Tibial artery (tissue), 4 donors: ENCODE results near the gene GOT2.

Experiments
- DNase-seq, 2 donors: peaks; one replicate each; pipeline ENCODE4 v3.0.0-alpha.2; 2019
- H3K27ac ChIP-seq, 2 donors: fragments of 200-600 bp; sonication (generic) in 1 of 2; 1 replicate in 1 of 2; 2 replicates in 1 of 2; pipeline ENCODE4 v1.5.1; 2018 to 2019; ENCODE audit warnings: mild to moderate bottlenecking in 1 of 2
- H3K27me3 ChIP-seq, 2 donors: fragments of 200-600 bp; sonication (generic) in 1 of 2; one replicate each; pipeline versions ENCODE4 v1.5.1 to v1.6.0; 2016 to 2019
- H3K36me3 ChIP-seq, 3 donors: fragments of 200-600 bp; sonication (generic) in 2 of 3; one replicate each; pipeline ENCODE4 v1.5.1; 2016 to 2019; ENCODE audit warnings: mild to moderate bottlenecking in 2 of 3
- H3K4me1 ChIP-seq, 4 donors: fragments of 200-600 bp; sonication (generic) in 2 of 4; 1 replicate in 3 of 4; 2 replicates in 1 of 4; pipeline ENCODE4 v1.5.1; 2016 to 2019
- H3K4me3 ChIP-seq, 2 donors: fragments of 200-600 bp; sonication (generic) in 1 of 2; 1 replicate in 1 of 2; 2 replicates in 1 of 2; pipeline ENCODE4 v1.5.1; 2018 to 2019; ENCODE audit warnings: mild to moderate bottlenecking in 2 of 2
- H3K9me3 ChIP-seq, 3 donors: fragments of 200-600 bp; sonication (generic) in 1 of 3; one replicate each; pipeline ENCODE4 v1.5.1; 2016 to 2019
- intact Hi-C: fragments of 100-400 bp; cut with DNase I; formaldehyde crosslinking; loops from one replicate; pipeline ENCODE4 v1.15.0; 2023; ENCODE audit warnings: low total_unique reads
- TF ChIP-seq, protein P1 (sequence below), 2 experiments: fragments of 200-600 bp in 1 of 2; fragments of 450-650 bp in 1 of 2; IDR thresholded peaks; one replicate each; pipeline ENCODE4 v1.5.1; 2017 to 2019; ENCODE audit warnings: antibody characterized with exemption in 2 of 2, mild to moderate bottlenecking in 1 of 2, moderate library complexity in 1 of 2

GOT2 gene

DNA sequence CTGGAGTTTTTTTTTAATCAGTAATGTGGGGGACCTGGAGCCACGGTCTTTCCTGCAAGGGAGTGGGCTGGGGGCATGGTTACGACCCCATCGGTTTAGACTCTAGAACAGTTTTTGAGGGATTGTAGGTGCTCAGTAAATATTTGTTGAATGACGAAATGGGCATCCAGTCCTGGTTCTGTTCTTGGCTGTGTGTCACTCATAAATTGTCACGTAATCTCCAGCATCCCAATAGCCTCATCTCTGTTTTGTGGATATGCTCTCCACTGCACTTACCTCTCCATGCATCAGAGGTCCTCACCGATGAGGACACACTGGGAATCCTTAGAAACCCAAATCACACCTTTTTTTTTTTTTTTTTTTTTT is 49.0 kb downstream of the GOT2 start:
- TF ChIP-seq, protein P1, sequence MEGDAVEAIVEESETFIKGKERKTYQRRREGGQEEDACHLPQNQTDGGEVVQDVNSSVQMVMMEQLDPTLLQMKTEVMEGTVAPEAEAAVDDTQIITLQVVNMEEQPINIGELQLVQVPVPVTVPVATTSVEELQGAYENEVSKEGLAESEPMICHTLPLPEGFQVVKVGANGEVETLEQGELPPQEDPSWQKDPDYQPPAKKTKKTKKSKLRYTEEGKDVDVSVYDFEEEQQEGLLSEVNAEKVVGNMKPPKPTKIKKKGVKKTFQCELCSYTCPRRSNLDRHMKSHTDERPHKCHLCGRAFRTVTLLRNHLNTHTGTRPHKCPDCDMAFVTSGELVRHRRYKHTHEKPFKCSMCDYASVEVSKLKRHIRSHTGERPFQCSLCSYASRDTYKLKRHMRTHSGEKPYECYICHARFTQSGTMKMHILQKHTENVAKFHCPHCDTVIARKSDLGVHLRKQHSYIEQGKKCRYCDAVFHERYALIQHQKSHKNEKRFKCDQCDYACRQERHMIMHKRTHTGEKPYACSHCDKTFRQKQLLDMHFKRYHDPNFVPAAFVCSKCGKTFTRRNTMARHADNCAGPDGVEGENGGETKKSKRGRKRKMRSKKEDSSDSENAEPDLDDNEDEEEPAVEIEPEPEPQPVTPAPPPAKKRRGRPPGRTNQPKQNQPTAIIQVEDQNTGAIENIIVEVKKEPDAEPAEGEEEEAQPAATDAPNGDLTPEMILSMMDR (IDR thresholded peaks at IDR 0.05): no peak
- Histone ChIP-seq H3K36me3 (no peaks in the 10 kb centered on the region), H3K4me1 (peaks cover 0 to 17% (median 8%) of the 10 kb centered on the region in 4 donors), H3K27ac (peak overlapping the region; percentile 70 to 73), H3K27me3 (no peaks in the 10 kb centered on the region), H3K4me3 (peak overlapping the region; percentile 69 to 81), H3K9me3 (no peaks in the 10 kb centered on the region)
- no peak for DNase-seq
- intact Hi-C loops: no loop called here

DNA sequence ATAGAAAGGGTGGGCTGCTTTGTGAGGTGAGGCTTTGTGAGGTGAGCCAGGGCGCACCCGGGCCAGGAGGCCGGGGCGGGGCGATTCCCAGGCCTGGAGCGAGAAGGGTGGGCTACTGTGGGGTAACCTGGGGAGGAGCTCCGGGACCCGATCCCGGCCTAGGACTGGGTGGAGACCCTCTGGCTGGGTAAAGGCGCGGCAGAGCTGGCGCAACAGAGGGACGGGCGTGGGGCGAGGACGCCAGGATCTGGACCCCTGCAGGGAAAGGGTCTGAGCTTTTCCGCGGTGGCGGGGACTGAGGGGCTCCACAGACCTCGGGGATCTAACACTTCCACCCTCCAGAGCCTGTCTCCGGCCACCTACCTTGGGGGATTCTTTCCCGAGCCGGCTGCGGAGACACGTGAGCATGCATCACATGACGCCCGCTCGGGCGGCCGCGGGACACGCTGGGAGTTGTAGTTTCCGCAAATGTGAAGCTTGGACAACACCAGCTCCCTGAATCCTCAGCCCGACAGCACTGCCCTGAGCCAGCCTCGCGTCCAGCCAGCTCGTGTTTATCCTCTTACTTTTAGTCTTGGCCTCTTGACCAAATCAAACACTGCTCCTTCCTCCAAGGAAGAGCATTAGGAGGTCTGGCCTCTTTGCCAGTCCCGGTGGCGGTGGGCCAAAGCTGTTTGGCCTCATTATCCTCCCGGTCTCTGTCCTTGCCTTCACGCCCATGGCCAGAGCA is 49.6 kb downstream of the GOT2 start, which contains the start of gene SLC38A7:
Gene SLC38A7, minus strand, starts transcription at position 417 of the 730 bp plus-strand sequence. CDS start 4,644 bp downstream, outside the sequence.
- Histone ChIP-seq H3K27ac (peak within 1 kb of the TSS; percentile 70 to 73), H3K4me1 (peaks cover 0 to 17% (median 8%) of the 10 kb centered on the region in 4 donors), H3K4me3 (peak within 1 kb of the TSS; percentile 69 to 81), H3K36me3 (peaks cover 0 to 5% (median 0%) of the 10 kb centered on the region in 3 donors), H3K9me3 (no peaks in the 10 kb centered on the region), H3K27me3 (no peaks in the 10 kb centered on the region)
- TF ChIP-seq, protein P1 (IDR thresholded peaks at IDR 0.05): no peak
- intact Hi-C loops: no loop called here
- peak; percentile 89 to 90 for DNase-seq

DNA sequence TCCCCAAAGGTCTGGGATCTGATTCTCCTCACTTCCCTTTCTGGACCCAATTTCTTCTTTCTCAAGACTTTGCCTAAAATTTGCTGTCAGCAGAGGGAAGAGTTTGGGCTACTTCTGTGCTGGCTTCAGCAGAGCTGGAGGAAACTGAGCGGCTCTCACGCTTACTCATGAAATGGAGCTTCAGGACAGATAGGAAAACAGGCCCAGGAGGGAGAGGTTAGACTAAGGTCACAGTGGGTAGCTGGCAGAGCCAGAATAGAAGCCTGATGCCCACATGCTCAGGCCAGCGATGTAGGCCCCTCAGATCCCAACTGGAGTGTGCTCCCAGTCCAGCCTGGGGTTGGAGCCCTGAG is 50.1 kb downstream of the GOT2 start:
- peak overlapping the region; percentile 70 to 73 for H3K27ac ChIP-seq
- no peak for DNase-seq
- no peaks in the 10 kb centered on the region for H3K27me3 ChIP-seq
- peaks cover 0 to 17% (median 8%) of the 10 kb centered on the region in 4 donors for H3K4me1 ChIP-seq
- peaks cover 0 to 7% (median 0%) of the 10 kb centered on the region in 3 donors for H3K36me3 ChIP-seq
- H3K9me3 ChIP-seq: no peaks in the 10 kb centered on the region
- intact Hi-C loops: no loop called here
- H3K4me3 ChIP-seq: peak overlapping the region; percentile 69 to 81
- TF ChIP-seq, protein P1 (IDR thresholded peaks at IDR 0.05): no peak

DNA sequence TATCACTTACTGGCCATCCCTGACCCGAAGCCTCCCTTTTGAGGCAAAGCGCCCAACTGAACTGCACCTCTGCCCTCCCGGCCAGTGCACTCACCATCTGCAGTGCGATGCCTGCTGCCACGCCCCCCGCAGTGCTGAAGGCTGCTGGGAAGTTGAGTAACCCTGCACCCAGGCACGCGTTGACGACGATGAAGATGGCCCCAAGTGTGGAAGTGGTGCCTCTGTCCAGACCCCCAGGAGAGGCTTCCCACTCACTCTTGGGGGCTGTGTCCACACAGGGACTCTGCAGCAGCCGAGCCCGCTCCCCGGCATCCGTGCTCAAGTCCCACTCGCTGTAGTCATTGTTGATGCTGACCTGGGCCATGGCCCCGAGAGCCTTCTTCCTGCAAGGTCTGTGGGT is 54.4 kb downstream of the GOT2 start:
- no peak overlapping the region for H3K27ac ChIP-seq
- no peak overlapping the region for H3K4me3 ChIP-seq
- peaks cover 0 to 38% (median 26%) of the 10 kb centered on the region in 3 donors for H3K36me3 ChIP-seq
- intact Hi-C loops: no loop called here
- TF ChIP-seq, protein P1 (IDR thresholded peaks at IDR 0.05): no peak
- peaks cover 0 to 13% (median 7%) of the 10 kb centered on the region in 4 donors for H3K4me1 ChIP-seq
- H3K9me3 ChIP-seq: no peaks in the 10 kb centered on the region
- DNase-seq: peak in 1 of 2 donors; percentile 15
- H3K27me3 ChIP-seq: no peaks in the 10 kb centered on the region

DNA sequence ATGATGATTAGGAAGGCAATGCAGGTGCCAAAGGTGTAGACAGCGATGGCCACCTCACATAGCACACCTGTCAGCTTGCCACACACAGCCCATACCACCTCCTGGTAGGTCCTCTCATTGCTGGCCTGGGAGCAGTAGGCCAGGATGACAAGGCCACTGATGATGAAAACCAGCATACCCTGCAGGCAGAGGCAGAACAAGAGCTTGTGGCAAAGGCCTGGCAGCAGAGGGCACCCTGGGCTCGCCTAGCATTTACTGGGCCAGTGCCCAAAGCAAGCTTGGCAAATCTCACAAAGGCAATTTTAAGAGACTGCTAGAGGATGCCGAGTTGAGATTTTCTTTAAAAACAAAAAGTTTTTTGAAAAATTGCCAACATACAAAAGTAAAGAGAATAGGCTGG is 55.4 kb downstream of the GOT2 start:
- no peaks in the 10 kb centered on the region for H3K9me3 ChIP-seq
- H3K4me3 ChIP-seq: no peak overlapping the region
- intact Hi-C loops: no loop called here
- TF ChIP-seq, protein P1 (IDR thresholded peaks at IDR 0.05): peak; percentile 33 to 42
- H3K4me1 ChIP-seq: peaks cover 0 to 6% (median 3%) of the 10 kb centered on the region in 4 donors
- peaks cover 0 to 49% (median 26%) of the 10 kb centered on the region in 3 donors for H3K36me3 ChIP-seq
- DNase-seq: no peak
- H3K27ac ChIP-seq: no peak overlapping the region
- no peaks in the 10 kb centered on the region for H3K27me3 ChIP-seq
